ENCODE results near the gene ATP6V0E2.
A peak's percentile ranks its signal among the peaks of the same experiment; 100 is the strongest.
"Not testable (repeated sequence)": the region's sequence is repeated elsewhere in the genome, so short reads cannot be mapped to it uniquely, and the experiment has no call there.

The ATP6V0E2 gene

DNA sequence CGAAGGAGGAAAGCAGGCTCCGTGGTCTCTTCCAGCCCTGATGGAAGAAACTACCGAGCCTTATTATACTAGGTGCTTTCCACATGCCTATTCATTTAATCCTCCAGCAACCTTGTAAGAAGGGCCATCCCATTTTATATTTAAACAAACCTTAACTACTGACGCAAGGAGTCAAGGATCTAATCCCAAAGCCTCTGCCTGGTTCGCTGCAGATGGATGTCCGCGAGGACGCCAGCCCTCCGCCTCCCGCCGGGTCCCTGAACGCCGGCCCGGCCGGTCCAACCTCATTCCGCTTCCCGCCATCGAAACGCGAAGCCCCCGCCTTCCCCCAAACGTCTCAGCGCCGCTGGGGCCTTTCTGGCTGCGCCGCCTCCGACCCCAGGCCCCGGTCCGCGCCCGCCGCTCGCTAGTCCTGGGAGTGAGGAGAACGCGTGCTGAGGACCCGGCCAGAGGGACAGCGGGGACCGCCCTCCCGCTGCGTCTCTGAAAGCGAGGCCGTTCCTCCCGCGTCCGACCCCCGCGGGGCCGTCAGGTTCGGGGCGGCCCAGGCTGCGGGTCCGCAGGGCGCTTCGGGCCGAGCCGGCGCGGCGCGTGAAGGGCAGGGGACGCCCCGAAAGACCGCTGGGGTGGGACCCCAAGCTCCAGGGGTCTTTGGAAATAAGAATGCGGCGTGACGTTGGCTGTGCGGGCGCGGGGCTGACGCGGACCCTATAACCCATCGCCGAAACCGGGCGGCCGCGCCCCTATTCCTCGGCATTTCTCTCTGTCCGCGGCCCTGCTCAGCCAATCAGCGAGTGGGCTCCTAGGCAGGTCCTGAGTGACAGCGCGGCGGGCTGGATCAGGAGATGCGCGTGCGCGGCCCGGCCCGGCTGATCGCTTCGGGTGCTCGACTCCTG, at the start of gene ATP6V0E2:
ATP6V0E2 (plus strand) TSS at position 896 of the 896 bp plus-strand sequence. CDS start 97 bp downstream, outside the sequence.
- peak; percentile 94 for DNase-seq

- no peak for DNase-seq
Observed at GRCh38 chr7:149824301-149824741, 49.4 kb upstream of the ATP6V0E2 start.

- DNase-seq = no peak
Observed at GRCh38 chr7:149824748-149825566, 48.8 kb upstream of the ATP6V0E2 start.

- no peak for DNase-seq
Observed at GRCh38 chr7:149825567-149826343, 48.0 kb upstream of the ATP6V0E2 start.

DNA sequence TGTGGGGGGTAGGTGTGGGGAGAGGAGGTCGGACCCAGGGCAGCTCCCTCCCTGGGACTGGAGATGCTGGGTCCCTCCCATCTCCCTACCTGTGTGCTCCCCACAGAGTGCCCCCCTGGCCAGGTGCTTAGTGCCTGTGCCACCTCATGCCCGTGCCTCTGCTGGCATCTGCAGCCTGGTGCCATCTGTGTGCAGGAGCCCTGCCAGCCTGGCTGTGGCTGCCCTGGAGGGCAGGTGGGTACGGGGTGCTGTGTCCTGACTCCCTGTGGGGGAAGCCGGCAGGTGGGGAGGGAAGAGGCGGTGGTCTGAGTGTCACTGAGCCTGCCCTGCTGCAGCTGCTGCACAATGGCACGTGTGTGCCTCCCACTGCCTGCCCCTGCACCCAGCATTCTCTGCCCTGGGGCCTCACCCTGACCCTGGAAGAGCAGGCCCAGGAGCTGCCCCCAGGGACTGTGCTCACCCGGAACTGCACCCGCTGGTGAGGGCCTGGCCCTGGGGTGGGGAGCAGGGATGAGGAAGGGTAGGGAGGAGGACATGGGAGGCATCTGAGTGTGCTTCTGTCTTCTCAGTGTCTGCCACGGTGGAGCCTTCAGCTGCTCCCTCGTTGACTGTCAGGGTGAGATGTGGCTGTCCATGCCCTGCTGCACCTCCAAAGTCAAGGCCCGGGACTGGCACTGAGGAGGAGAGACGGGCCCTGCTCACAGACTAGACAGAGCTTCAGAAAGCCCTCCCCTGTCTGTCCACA, 47.3 kb upstream of the ATP6V0E2 start:
- no peak for DNase-seq

DNA sequence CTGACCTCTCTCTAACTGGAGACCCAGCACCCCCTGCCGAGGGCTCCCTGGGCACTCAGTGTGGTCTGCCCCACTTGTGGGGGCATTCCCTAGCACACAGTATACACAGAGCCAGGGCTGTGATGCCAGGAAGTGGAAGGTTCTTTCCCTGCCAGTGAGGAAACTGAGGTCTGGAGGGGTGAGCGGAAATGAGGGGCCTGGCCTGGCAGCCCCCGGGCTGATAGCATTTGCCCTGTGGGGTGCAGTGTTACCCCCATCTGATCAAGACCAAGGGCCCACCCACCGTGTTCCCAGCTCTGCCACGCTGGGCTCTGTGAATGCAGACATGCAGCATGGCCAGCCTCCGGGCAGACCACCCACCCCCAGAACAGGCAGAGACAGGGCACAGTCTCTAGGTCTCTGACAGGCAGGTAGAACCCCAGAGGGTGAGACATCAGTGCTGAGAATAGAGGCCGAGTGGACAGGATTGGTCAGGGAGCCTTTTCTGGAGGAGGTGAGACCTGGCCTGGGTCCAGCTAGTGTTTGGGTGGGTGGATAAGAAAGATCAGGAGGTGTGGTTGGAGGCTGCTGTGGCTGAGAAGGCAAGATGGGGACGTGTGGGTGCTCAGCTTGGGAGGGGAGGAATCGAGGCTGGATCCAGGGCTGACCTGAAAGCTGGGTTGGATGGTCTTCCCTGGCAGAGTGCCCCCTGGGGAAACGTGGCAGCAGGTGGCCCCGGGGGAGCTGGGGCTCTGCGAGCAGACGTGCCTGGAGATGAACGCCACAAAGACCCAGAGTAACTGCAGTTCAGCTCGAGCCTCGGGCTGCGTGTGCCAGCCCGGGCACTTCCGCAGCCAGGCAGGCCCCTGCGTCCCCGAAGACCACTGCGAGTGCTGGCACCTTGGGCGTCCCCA, 46.4 kb upstream of the ATP6V0E2 start:
- DNase-seq = no peak

- DNase-seq = no peak
Observed at GRCh38 chr7:149828357-149829309, 45.1 kb upstream of the ATP6V0E2 start.

GRCh38 chr7:149830527-149830926, 43.2 kb upstream of the ATP6V0E2 start:
- not testable (repeated sequence) for DNase-seq

DNA sequence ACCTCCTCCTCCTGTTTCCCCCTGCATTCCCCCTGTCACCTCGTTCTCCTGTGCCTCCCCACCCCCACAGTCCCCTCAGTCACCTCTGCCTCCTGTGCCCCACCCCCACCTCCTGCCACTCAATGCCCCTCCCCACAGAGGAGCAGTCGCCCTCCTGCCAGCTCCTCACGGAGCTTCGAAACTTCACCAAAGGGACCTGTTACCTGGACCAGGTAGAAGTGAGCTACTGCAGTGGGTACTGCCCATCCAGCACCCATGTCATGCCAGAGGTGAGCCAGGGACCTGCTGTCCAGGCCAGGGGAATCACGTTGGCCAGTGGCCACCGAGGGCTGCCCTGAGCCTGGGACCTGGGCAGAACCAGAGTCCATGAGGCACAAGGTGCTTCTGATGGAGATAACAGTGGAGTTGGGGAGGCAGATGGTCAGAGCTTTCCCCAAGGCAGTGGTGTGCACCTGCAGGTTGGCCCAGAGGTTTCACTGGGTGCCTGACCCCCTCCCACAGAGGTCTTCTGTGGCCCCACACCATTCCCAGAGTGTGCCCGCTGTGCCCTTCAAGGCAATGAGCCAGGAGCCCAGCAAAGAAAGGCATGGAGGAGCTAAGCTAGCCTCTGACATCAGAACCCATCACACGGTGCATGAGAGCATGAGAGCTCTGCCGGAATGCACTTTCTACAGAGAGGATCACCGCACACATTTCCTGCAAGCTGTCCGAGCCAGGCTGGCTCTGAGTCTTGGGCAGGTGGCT, 42.6 kb upstream of the ATP6V0E2 start:
- DNase-seq = no peak

DNA sequence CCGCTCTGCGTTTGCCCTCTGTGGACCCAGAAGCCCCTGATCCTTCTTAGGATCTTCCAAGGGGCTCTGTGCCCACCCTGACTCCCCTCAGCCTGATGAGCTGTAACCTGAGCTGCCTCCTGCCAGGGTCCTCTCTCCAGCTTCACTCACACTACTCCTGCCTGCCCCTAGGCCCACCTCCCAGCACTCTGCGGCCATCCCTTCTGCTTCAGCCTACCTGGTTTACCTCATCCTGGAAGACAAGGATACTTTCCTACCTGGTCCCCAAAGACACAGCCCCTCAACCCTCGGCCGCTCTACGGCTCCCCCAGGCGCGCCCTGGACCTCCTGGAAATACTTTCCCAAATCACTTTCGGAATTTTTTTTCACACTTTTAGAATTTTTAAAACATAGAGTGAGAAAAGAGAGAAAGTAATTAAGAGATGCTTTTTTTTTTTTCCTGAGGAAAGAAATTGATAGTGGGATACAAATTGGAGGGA, 42.0 kb upstream of the ATP6V0E2 start:
- no peak for DNase-seq

GRCh38 chr7:149832332-149833041, 41.3 kb upstream of the ATP6V0E2 start:
- DNase-seq = no peak

- DNase-seq = no peak
Observed at GRCh38 chr7:149833495-149834130, 40.2 kb upstream of the ATP6V0E2 start.

DNA sequence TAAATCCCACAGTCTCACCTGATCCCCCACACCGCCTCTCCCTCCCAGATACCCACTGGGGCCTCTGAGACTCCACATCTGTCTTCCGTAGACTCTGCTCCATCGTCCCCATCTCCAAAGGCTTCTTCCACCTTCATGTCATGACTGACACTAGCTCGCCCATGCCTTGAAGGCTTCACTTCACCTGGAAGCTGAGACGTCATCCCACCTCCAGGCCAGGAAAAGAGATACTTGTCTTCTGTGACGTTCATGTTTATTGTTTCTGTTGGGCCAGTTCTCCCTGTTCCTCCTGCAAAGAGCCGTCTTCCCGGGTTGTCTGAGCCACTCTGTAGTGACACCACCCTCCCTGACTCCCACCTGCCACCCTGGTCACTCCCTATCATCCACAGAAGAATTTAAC, 39.2 kb upstream of the ATP6V0E2 start:
- DNase-seq = no peak

- no peak for DNase-seq
Observed at GRCh38 chr7:149836434-149836833, 37.3 kb upstream of the ATP6V0E2 start.

- DNase-seq = no peak
Observed at GRCh38 chr7:149837564-149838223, 36.1 kb upstream of the ATP6V0E2 start.

- peak; percentile 96 for DNase-seq
Observed at GRCh38 chr7:149838224-149838991, 35.4 kb upstream of the ATP6V0E2 start, which contains the start of gene ZNF862. Gene ZNF862 (plus strand): TSS chr7:149838375. CDS start chr7:149838612, 237 bp downstream.
